Measurements from ENCODE around the gene LMAN1. TPM values are rescaled to one million over a fixed set of nuclear protein-coding genes. Genes with fewer than 3 reads are reported as not detected.

Gene LMAN1
- total RNA-seq, 1 experiment from 2014 or later: 77.3 TPM

- H3K36me3 Mint-ChIP-seq: peaks cover 72% of the 10 kb centered on the region
- H3K4me3 Mint-ChIP-seq: no peak overlapping the region
- ChIA-PET POLR2A (no interaction called here), CTCF (interaction anchor here (0.5 to 3.3 kb wide), 3 partner anchors 43 to 50 kb away, joined by 3 to 8 read pairs (median 3); no protein-coding TSS in a partner anchor)
- H3K9me3 Mint-ChIP-seq: no peaks in the 10 kb centered on the region
- no peak overlapping the region for H3K27ac Mint-ChIP-seq
- no peaks in the 10 kb centered on the region for H3K27me3 Mint-ChIP-seq (ENCODE audit: low read depth)
- ATAC-seq (no peak), DNase-seq (ENCODE audit: low spot score) (no peak)
- peaks cover 7% of the 10 kb centered on the region for H3K4me1 Mint-ChIP-seq
- TF ChIP-seq, protein P1, sequence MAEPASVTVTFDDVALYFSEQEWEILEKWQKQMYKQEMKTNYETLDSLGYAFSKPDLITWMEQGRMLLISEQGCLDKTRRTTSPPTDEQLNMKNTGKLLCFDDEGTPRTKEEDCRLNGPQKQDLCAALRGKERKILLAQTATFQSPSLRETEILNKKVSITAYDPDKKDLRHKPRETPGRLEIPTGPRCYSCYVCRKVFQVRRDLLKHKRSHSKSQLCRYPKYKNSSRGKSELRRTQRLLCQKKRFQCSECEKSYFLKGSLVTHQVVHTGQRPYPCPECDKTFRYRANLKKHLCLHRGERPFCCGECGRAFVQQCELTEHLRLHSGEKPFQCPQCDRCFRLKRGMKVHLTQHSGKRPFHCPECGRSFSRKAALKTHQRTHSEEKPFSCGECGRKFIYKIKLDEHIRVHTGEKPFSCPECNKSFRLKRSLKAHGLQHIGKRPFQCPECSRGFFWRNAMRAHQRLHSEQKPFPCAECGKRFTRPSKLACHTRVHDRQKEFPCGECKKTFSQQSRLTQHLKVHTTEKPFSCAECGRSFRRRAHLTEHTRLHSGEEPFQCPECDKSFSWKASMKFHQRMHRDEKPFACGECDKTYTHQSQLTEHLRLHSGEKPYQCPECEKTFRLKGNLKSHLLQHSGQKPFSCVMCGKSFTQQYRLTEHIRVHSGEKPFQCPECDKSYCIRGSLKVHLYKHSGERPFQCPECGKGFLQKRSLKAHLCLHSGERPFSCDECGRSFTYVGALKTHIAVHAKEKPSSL (CRISPR knock-in tag; conservative IDR thresholded peaks at IDR 0.05): no peak
- TF ChIP-seq, protein P2, sequence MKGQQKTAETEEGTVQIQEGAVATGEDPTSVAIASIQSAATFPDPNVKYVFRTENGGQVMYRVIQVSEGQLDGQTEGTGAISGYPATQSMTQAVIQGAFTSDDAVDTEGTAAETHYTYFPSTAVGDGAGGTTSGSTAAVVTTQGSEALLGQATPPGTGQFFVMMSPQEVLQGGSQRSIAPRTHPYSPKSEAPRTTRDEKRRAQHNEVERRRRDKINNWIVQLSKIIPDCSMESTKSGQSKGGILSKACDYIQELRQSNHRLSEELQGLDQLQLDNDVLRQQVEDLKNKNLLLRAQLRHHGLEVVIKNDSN (CRISPR knock-in tag; IDR thresholded peaks at IDR 0.05): no peak
- TF ChIP-seq, protein P3, sequence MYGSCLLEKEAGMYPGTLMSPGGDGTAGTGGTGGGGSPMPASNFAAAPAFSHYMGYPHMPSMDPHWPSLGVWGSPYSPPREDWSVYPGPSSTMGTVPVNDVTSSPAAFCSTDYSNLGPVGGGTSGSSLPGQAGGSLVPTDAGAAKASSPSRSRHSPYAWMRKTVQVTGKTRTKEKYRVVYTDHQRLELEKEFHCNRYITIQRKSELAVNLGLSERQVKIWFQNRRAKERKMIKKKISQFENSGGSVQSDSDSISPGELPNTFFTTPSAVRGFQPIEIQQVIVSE (CRISPR knock-in tag; IDR thresholded peaks at IDR 0.05; ENCODE audit: borderline replicate concordance): no peak
Observed at GRCh38 chr18:59352250-59352855, 6.7 kb downstream of the LMAN1 start.

- CTCF ChIA-PET: interaction anchor here (1.6 kb wide), 1 partner anchor 57 kb away, joined by 6 read pairs; no protein-coding TSS in a partner anchor
Observed at GRCh38 chr18:59345556-59345955, 13.5 kb downstream of the LMAN1 start.

GRCh38 chr18:59344996-59345395, 14.1 kb downstream of the LMAN1 start:
- peaks cover 7% of the 10 kb centered on the region for H3K9me3 Mint-ChIP-seq
- peaks cover 9% of the 10 kb centered on the region for H3K4me1 Mint-ChIP-seq
- ATAC-seq (no peak), DNase-seq (ENCODE audit: low spot score) (no peak)
- CTCF ChIA-PET: interaction anchor here (1.6 kb wide), 1 partner anchor 58 kb away, joined by 6 read pairs; no protein-coding TSS in a partner anchor
- no peak overlapping the region for H3K27ac Mint-ChIP-seq
- peaks cover 80% of the 10 kb centered on the region for H3K36me3 Mint-ChIP-seq
- H3K4me3 Mint-ChIP-seq: no peak overlapping the region
- POLR2A ChIA-PET: no interaction called here
- H3K27me3 Mint-ChIP-seq (ENCODE audit: low read depth): no peaks in the 10 kb centered on the region
- TF ChIP-seq E2F4 (CRISPR knock-in tag; IDR thresholded peaks at IDR 0.05; ENCODE audit: borderline replicate concordance, low read depth) (no peak), MYBL2 (CRISPR knock-in tag; IDR thresholded peaks at IDR 0.05) (no peak), EMX1 (CRISPR knock-in tag; IDR thresholded peaks at IDR 0.05) (no peak), ZNF512 (CRISPR knock-in tag; IDR thresholded peaks at IDR 0.05; ENCODE audit: borderline replicate concordance) (no peak), JUN (CRISPR knock-in tag; IDR thresholded peaks at IDR 0.05) (no peak), ZNF396 (CRISPR knock-in tag; IDR thresholded peaks at IDR 0.05; ENCODE audit: borderline replicate concordance) (no peak), RELA (CRISPR knock-in tag; IDR thresholded peaks at IDR 0.05; ENCODE audit: borderline replicate concordance) (no peak), NR2C2 (CRISPR knock-in tag; IDR thresholded peaks at IDR 0.05) (no peak), NFYB (CRISPR knock-in tag; conservative IDR thresholded peaks at IDR 0.05; ENCODE audit: low read depth) (no peak), ZNF219 (CRISPR knock-in tag; IDR thresholded peaks at IDR 0.05; ENCODE audit: borderline replicate concordance) (no peak)

More at GRCh38 chr18:59345556-59345955, 13.5 kb downstream of the LMAN1 start:
- Mint-ChIP-seq H3K9me3 (peaks cover 5% of the 10 kb centered on the region), H3K36me3 (peaks cover 75% of the 10 kb centered on the region), H3K27ac (no peak overlapping the region), H3K27me3 (ENCODE audit: low read depth) (no peaks in the 10 kb centered on the region), H3K4me3 (no peak overlapping the region), H3K4me1 (peaks cover 7% of the 10 kb centered on the region)
- DNase-seq (ENCODE audit: low spot score) (no peak), ATAC-seq (no peak)
- TF ChIP-seq, protein P4, sequence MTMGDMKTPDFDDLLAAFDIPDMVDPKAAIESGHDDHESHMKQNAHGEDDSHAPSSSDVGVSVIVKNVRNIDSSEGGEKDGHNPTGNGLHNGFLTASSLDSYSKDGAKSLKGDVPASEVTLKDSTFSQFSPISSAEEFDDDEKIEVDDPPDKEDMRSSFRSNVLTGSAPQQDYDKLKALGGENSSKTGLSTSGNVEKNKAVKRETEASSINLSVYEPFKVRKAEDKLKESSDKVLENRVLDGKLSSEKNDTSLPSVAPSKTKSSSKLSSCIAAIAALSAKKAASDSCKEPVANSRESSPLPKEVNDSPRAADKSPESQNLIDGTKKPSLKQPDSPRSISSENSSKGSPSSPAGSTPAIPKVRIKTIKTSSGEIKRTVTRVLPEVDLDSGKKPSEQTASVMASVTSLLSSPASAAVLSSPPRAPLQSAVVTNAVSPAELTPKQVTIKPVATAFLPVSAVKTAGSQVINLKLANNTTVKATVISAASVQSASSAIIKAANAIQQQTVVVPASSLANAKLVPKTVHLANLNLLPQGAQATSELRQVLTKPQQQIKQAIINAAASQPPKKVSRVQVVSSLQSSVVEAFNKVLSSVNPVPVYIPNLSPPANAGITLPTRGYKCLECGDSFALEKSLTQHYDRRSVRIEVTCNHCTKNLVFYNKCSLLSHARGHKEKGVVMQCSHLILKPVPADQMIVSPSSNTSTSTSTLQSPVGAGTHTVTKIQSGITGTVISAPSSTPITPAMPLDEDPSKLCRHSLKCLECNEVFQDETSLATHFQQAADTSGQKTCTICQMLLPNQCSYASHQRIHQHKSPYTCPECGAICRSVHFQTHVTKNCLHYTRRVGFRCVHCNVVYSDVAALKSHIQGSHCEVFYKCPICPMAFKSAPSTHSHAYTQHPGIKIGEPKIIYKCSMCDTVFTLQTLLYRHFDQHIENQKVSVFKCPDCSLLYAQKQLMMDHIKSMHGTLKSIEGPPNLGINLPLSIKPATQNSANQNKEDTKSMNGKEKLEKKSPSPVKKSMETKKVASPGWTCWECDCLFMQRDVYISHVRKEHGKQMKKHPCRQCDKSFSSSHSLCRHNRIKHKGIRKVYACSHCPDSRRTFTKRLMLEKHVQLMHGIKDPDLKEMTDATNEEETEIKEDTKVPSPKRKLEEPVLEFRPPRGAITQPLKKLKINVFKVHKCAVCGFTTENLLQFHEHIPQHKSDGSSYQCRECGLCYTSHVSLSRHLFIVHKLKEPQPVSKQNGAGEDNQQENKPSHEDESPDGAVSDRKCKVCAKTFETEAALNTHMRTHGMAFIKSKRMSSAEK (CRISPR knock-in tag; IDR thresholded peaks at IDR 0.05; ENCODE audit: borderline replicate concordance): no peak
- TF ChIP-seq ZNF121 (CRISPR knock-in tag; IDR thresholded peaks at IDR 0.05): no peak
- TF ChIP-seq GTF2I (CRISPR knock-in tag; conservative IDR thresholded peaks at IDR 0.05): no peak
- no peak for TF ChIP-seq ETV6 (CRISPR knock-in tag; IDR thresholded peaks at IDR 0.05)
- no peak for TF ChIP-seq NFE2L1 (CRISPR knock-in tag; IDR thresholded peaks at IDR 0.05)
- TF ChIP-seq EMX1 (CRISPR knock-in tag; IDR thresholded peaks at IDR 0.05): no peak
- no peak for TF ChIP-seq MLX (CRISPR knock-in tag; IDR thresholded peaks at IDR 0.05)
- POLR2A ChIA-PET: no interaction called here

Measured in WTC11 (cell line).